ENCODE measurements around the gene RSKR. TPM values are rescaled to one million over a fixed set of nuclear protein-coding genes. Genes with fewer than 3 reads are reported as not detected.

RSKR gene
- polyA plus RNA-seq, 2 of the 4 experiments (the other 2 are of a cell fraction) = 5.8 to 18.7 TPM

- DNase-seq (ENCODE audit: low read depth in 1 of 2, low spot score in 1 of 2) = no peak
- no peak overlapping the region for H3K4me3 ChIP-seq
- TF ChIP-seq TP53 (CRISPR knock-in tag; IDR thresholded peaks at IDR 0.05) (no peak), ELK1 (IDR thresholded peaks at IDR 0.05; ENCODE audit: low read depth, low read length) (no peak), RCOR1 (IDR thresholded peaks at IDR 0.05; ENCODE audit: low read depth, low read length) (no peak), HOXA7 (CRISPR knock-in tag; IDR thresholded peaks at IDR 0.05) (no peak), FOSB (CRISPR knock-in tag; IDR thresholded peaks at IDR 0.05) (no peak), RFX5 (IDR thresholded peaks at IDR 0.05) (no peak), USF2 (IDR thresholded peaks at IDR 0.05) (no peak), NPAS2 (CRISPR knock-in tag; IDR thresholded peaks at IDR 0.05; ENCODE audit: borderline replicate concordance) (no peak), NR3C1 (IDR thresholded peaks at IDR 0.05) (no peak), KDM1A (IDR thresholded peaks at IDR 0.05; ENCODE audit: low read depth) (no peak), GATA3 (IDR thresholded peaks at IDR 0.05; ENCODE audit: borderline replicate concordance) (no peak)
- H3K4me1 ChIP-seq = peaks cover under 1% of the 10 kb centered on the region; the same call in 1 of the 3 replicates
- no peak for ATAC-seq
- no peak overlapping the region for H3K4me2 ChIP-seq
- FAIRE-seq = no peak
- no peaks in the 10 kb centered on the region for H3K9me3 ChIP-seq
- CTCF ChIA-PET = interaction anchor here (0.9 to 3.2 kb wide), 8 partner anchors 7 to 97 kb away, joined by 3 to 11 read pairs (median 4); partner anchors contain the start of gene ALDOC
- H3K27ac ChIP-seq = no peak overlapping the region
- WGBS (ENCODE audit: missing lambda C conversion rate) = 93% methylated on average over 4 of the region's 4 CpGs
- POLR2A ChIA-PET = no interaction called here
Measured at GRCh38 chr17:28592260-28592659, 21.7 kb downstream of the RSKR start.

GRCh38 chr17:28585851-28586250 lies 28.1 kb downstream of the RSKR start:
- POLR2A ChIA-PET = no interaction called here
- no peaks in the 10 kb centered on the region for H3K9me3 ChIP-seq
- no peak overlapping the region for H3K4me3 ChIP-seq
- 92% methylated on average over 3 of the region's 3 CpGs for WGBS (ENCODE audit: missing lambda C conversion rate)
- ATAC-seq (no peak), FAIRE-seq (no peak), DNase-seq (ENCODE audit: low read depth in 1 of 2, low spot score in 1 of 2) (no peak)
- H3K4me2 ChIP-seq = no peak overlapping the region
- no peak overlapping the region for H3K27ac ChIP-seq
- TF ChIP-seq MYC (IDR thresholded peaks at IDR 0.05; ENCODE audit: borderline replicate concordance, low read length) (no peak), GATA3 (IDR thresholded peaks at IDR 0.05; ENCODE audit: borderline replicate concordance) (no peak), JUN (IDR thresholded peaks at IDR 0.05) (no peak), KDM1A (IDR thresholded peaks at IDR 0.05; ENCODE audit: low read depth) (no peak), PHF8 (IDR thresholded peaks at IDR 0.05; ENCODE audit: borderline replicate concordance, low read depth) (no peak), RCOR1 (IDR thresholded peaks at IDR 0.05; ENCODE audit: low read depth, low read length) (no peak), POLR2A (IDR thresholded peaks at IDR 0.05; ENCODE audit: low read length) (no peak), ESRRA (IDR thresholded peaks at IDR 0.05; ENCODE audit: borderline replicate concordance, low read length) (no peak)
- no peaks in the 10 kb centered on the region for H3K4me1 ChIP-seq
- CTCF ChIA-PET = interaction anchor here (1.0 to 2.9 kb wide), 5 partner anchors 8 to 38 kb away, joined by 4 to 11 read pairs (median 6); partner anchors contain the start of genes ALDOC and PIGS

- POLR2A ChIA-PET = no interaction called here
- no peaks in the 10 kb centered on the region for H3K9me3 ChIP-seq
- H3K27ac ChIP-seq = no peak overlapping the region
- ATAC-seq (no peak), FAIRE-seq (no peak), DNase-seq (ENCODE audit: low read depth in 1 of 2, low spot score in 1 of 2) (no peak)
- H3K4me2 ChIP-seq = no peak overlapping the region
- no peak overlapping the region for H3K4me3 ChIP-seq
- TF ChIP-seq FOSB (CRISPR knock-in tag; IDR thresholded peaks at IDR 0.05) (no peak), E2F6 (IDR thresholded peaks at IDR 0.05; ENCODE audit: borderline replicate concordance, low read depth) (no peak), CHD4 (IDR thresholded peaks at IDR 0.05; ENCODE audit: borderline replicate concordance) (no peak), TP53 (CRISPR knock-in tag; IDR thresholded peaks at IDR 0.05) (no peak), PHF8 (IDR thresholded peaks at IDR 0.05; ENCODE audit: borderline replicate concordance, low read depth) (no peak), RCOR1 (IDR thresholded peaks at IDR 0.05; ENCODE audit: low read depth, low read length) (no peak), HEYL (CRISPR knock-in tag; IDR thresholded peaks at IDR 0.05) (no peak), MAFK (IDR thresholded peaks at IDR 0.05; ENCODE audit: partially characterized antibody) (no peak), CHD2 (IDR thresholded peaks at IDR 0.05; ENCODE audit: low read length, partially characterized antibody) (no peak), BCL3 (IDR thresholded peaks at IDR 0.05) (no peak), PBX3 (IDR thresholded peaks at IDR 0.05) (no peak), ELK1 (IDR thresholded peaks at IDR 0.05; ENCODE audit: low read depth, low read length) (no peak), KDM1A (IDR thresholded peaks at IDR 0.05; ENCODE audit: low read depth) (no peak), HES2 (IDR thresholded peaks at IDR 0.05) (no peak), HMGXB4 (CRISPR knock-in tag; IDR thresholded peaks at IDR 0.05; ENCODE audit: borderline replicate concordance) (no peak)
- WGBS (ENCODE audit: missing lambda C conversion rate) = 79% methylated on average over 3 of the region's 3 CpGs
- no peaks in the 10 kb centered on the region for H3K4me1 ChIP-seq
- CTCF ChIA-PET = interaction anchor here (1.3 to 2.9 kb wide), 6 partner anchors 7 to 87 kb away, joined by 3 to 11 read pairs (median 6); partner anchors contain the start of genes ALDOC and PIGS
Measured at GRCh38 chr17:28584434-28584833, 29.6 kb downstream of the RSKR start.

Data from A549 (cell line).